ENCODE results near the gene ARID5A. TPM values are rescaled to one million over a fixed set of nuclear protein-coding genes. Genes with fewer than 3 reads are reported as not detected.

The ARID5A gene
- total and polyA plus RNA-seq, 9 of the 15 experiments (the other 6 are each of a cell fraction or from before 2014, with no cell fraction given): 0.14 to 12.5 (median 3.0) TPM

- Histone ChIP-seq H3K9me1 (ENCODE audit: control insufficient read depth, insufficient read depth, low read length) (no peaks in the 10 kb centered on the region), H3K4me2 (ENCODE audit: insufficient read depth, low read length) (no peak overlapping the region), H4K20me1 (replicated peaks; ENCODE audit: control insufficient read depth, insufficient read depth, low read length) (peaks cover 5% of the 10 kb centered on the region; the same call in 1 of the 2 replicates), H3K36me3 (ENCODE audit: control insufficient read depth, insufficient read depth, low read length) (no peaks in the 10 kb centered on the region), H3K4me1 (replicated peaks in 1 of 2; ENCODE audit: control insufficient read depth in 2 of 2, insufficient read depth in 2 of 2, low read length in 2 of 2) (peaks cover 3 to 19% of the 10 kb centered on the region in 2 experiments; a peak in 3 of 5 replicates), H3K79me2 (ENCODE audit: control insufficient read depth, insufficient read depth, low read length) (no peaks in the 10 kb centered on the region), H3K27me3 (ENCODE audit: control insufficient read depth in 2 of 2, insufficient read depth in 2 of 2, low read length in 2 of 2) (peaks cover 18 to 85% of the 10 kb centered on the region in 2 experiments; a peak in 4 of 5 replicates), H3K4me3 (no peak overlapping the region), H2AFZ (ENCODE audit: low read depth, low read length) (no peak overlapping the region), H3K9me3 (replicated peaks; ENCODE audit: control insufficient read depth, insufficient read depth, low read depth, low read length) (no peaks in the 10 kb centered on the region), H3K27ac (ENCODE audit: extremely low read depth, low read depth, low read length) (no peak overlapping the region), H3K9ac (ENCODE audit: insufficient read depth in 1 of 2, low read depth in 2 of 2, low read length in 2 of 2) (no peak overlapping the region)
- no peak for DNase-seq (ENCODE audit: extremely low read depth in 1 of 4, low spot score in 3 of 4)
- no peak; the same call in 2 of the 3 replicates for ATAC-seq
- ChIA-PET CTCF (ENCODE audit: low intra/inter-chr PET ratio) (no interaction called here), POLR2A (interaction anchor here (0.6 kb wide), 1 partner anchor 145 kb away, joined by 3 read pairs; no protein-coding TSS in a partner anchor)
- in situ Hi-C loops (cut with MboI): loop anchor here (5.0 to 25.0 kb wide), 3 partner anchors 371 to 716 kb away; no protein-coding TSS in a partner anchor
- no TSS peak for BruUV-seq (replicated peaks)
- WGBS (ENCODE audit: insufficient coverage, low coverage, missing lambda C conversion rate): under 1% methylated on average over 13 of the region's 13 CpGs
- intact Hi-C loops (cut with micrococcal nuclease): loop anchor here (10.0 kb wide), 2 partner anchors 198 to 238 kb away; partner anchors contain the start of genes CIAO1, SNRNP200 and TMEM127
- FAIRE-seq: no peak
- TF ChIP-seq TCFL5 (CRISPR knock-in tag; conservative IDR thresholded peaks at IDR 0.05) (no peak), CHD1 (IDR thresholded peaks at IDR 0.05; ENCODE audit: low read length) (no peak), NR2C1 (IDR thresholded peaks at IDR 0.05) (no peak), NR2C1 (tag; IDR thresholded peaks at IDR 0.05) (no peak), CHD7 (IDR thresholded peaks at IDR 0.05; ENCODE audit: low read depth, low read length) (no peak), POLR2H (tag; IDR thresholded peaks at IDR 0.05; ENCODE audit: low read depth) (no peak), HDAC8 (tag; IDR thresholded peaks at IDR 0.05) (no peak), HMG20B (CRISPR knock-in tag; IDR thresholded peaks at IDR 0.05) (no peak)
Observed at GRCh38 chr2:96502891-96503636, 33.5 kb upstream of the ARID5A start.
